GM10248 (cell line): ENCODE measurements around the gene OBSCN.
A peak's percentile ranks its signal among the peaks of the same experiment; 100 is the strongest.

Experiments used
- CTCF ChIA-PET: fragments of 300-600 bp; sonication (Branson Sonifier 250); formaldehyde crosslinking; extraction: SDS; loops from one replicate; lab custom pipeline; 2021; ENCODE audit warnings: antibody characterized with exemption; lab: Yijun Ruan, JAX
- POLR2A ChIA-PET: fragments of 350-650 bp; sonication (Branson Sonifier 250); formaldehyde crosslinking; extraction: SDS; loops from one replicate; lab custom pipeline; 2020; ENCODE audit warnings: antibody characterized with exemption; lab: Yijun Ruan, JAX
- DNase-seq: peaks from one replicate; pipeline ENCODE4 v3.0.0; 2012; ENCODE audit errors: extremely low spot score
- TF ChIP-seq, protein P1 (sequence below): IDR thresholded peaks from 2 replicates; pipeline ENCODE4 v1.5.1; 2012; ENCODE audit warnings: mild to moderate bottlenecking, low read depth; ENCODE audit errors: extremely low read depth, missing control alignments, control extremely low read depth

Gene OBSCN

DNA sequence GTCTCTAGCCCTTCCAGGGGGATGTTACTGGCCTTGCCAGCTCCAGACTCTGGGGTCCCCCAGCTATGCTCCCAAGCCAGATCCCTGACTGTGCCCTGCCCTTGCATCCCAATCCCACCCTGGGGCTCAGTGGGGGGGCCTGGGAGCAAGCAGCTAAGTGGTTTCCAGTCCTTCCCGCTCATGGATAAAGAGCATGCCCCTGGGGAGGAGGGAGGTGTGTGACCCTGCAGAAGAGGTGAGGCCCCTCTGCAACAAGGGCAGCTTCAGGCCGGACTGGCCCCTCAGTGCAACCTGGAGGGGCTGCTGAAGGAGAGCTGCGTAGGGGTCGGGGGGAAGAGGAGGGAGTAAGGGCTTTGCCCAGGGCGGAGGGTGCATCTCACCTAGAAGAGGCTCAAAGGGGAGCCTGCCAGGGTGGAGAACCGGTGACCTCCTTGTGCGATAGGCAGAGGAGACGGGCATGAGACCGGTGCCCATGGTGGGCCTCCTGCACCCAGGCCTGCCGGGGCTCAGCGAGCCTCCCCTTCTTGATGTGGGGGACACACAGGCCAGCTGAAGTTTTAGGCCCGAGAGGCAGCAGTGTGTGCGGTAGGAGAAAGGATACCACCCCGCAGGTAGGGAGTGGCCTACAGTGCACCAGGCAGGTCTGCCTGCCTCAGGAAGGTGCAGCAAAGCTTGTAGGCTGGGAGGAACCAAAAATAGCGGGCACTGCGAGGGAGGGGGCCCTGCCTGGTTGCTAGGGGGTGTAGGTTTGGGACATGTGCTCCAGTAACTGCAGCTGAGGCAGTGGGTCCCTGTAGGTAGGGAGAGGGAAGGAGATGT lies 3.1 kb downstream of the OBSCN start:
- CTCF ChIA-PET: interaction anchor here (0.8 to 1.0 kb wide), 2 partner anchors 8 to 211 kb away, joined by 3 read pairs; no protein-coding TSS in a partner anchor
- POLR2A ChIA-PET: no interaction called here
- TF ChIP-seq, protein P1, sequence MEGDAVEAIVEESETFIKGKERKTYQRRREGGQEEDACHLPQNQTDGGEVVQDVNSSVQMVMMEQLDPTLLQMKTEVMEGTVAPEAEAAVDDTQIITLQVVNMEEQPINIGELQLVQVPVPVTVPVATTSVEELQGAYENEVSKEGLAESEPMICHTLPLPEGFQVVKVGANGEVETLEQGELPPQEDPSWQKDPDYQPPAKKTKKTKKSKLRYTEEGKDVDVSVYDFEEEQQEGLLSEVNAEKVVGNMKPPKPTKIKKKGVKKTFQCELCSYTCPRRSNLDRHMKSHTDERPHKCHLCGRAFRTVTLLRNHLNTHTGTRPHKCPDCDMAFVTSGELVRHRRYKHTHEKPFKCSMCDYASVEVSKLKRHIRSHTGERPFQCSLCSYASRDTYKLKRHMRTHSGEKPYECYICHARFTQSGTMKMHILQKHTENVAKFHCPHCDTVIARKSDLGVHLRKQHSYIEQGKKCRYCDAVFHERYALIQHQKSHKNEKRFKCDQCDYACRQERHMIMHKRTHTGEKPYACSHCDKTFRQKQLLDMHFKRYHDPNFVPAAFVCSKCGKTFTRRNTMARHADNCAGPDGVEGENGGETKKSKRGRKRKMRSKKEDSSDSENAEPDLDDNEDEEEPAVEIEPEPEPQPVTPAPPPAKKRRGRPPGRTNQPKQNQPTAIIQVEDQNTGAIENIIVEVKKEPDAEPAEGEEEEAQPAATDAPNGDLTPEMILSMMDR: no peak
- DNase-seq: no peak

DNA sequence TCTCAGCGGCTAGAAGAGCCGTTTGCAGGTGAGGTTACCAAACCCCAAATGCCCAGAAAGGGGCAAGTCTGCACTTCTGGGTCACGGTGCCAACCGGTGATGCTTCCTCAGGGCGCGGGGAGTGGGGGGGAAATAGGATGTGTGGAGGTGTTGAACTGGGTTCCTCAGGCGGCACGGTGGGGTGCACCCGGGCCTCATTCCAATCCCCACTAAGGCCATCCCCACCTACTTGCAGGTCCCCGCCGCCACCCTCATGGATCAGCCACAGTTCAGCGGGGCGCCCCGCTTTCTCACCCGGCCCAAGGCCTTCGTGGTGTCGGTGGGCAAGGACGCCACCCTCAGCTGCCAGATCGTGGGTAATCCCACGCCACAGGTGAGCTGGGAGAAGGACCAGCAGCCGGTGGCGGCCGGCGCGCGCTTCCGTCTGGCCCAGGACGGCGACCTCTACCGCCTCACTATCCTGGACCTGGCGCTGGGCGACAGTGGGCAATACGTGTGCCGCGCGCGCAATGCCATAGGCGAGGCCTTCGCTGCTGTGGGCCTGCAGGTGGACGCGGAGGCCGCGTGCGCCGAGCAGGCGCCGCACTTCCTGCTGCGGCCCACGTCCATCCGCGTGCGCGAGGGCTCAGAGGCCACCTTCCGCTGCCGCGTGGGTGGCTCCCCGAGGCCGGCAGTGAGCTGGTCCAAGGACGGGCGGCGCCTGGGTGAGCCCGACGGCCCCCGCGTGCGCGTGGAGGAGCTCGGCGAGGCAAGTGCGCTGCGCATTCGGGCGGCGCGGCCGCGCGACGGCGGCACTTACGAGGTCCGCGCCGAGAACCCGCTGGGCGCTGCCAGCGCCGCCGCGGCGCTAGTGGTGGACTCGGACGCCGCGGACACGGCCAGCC lies 3.9 kb downstream of the OBSCN start:
- DNase-seq: peak; percentile 13
- CTCF ChIA-PET: interaction anchor here (0.8 kb wide), 1 partner anchor 9 kb away, joined by 3 read pairs; no protein-coding TSS in a partner anchor
- POLR2A ChIA-PET: no interaction called here
- TF ChIP-seq, protein P1: no peak

DNA sequence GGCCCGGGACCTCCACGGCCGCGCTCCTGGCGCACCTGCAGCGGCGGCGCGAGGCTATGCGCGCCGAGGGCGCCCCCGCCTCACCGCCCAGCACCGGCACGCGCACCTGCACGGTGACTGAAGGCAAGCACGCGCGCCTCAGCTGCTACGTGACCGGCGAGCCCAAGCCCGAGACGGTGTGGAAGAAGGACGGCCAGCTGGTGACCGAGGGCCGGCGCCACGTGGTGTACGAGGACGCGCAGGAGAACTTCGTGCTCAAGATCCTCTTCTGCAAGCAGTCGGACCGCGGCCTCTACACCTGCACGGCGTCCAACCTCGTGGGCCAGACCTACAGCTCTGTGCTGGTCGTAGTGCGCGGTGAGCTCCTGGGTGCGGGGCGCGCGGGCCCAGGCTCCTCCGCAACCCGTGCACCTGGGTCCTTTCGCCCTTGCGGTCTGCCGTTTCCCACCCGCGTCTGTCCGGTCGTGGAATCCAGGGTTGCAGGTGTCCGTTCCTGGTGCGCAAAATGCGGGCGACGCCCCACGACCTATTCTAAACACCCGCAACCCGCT lies 4.6 kb downstream of the OBSCN start:
- TF ChIP-seq, protein P1: no peak
- ChIA-PET CTCF (no interaction called here), POLR2A (no interaction called here)
- DNase-seq: peak; percentile 6

DNA sequence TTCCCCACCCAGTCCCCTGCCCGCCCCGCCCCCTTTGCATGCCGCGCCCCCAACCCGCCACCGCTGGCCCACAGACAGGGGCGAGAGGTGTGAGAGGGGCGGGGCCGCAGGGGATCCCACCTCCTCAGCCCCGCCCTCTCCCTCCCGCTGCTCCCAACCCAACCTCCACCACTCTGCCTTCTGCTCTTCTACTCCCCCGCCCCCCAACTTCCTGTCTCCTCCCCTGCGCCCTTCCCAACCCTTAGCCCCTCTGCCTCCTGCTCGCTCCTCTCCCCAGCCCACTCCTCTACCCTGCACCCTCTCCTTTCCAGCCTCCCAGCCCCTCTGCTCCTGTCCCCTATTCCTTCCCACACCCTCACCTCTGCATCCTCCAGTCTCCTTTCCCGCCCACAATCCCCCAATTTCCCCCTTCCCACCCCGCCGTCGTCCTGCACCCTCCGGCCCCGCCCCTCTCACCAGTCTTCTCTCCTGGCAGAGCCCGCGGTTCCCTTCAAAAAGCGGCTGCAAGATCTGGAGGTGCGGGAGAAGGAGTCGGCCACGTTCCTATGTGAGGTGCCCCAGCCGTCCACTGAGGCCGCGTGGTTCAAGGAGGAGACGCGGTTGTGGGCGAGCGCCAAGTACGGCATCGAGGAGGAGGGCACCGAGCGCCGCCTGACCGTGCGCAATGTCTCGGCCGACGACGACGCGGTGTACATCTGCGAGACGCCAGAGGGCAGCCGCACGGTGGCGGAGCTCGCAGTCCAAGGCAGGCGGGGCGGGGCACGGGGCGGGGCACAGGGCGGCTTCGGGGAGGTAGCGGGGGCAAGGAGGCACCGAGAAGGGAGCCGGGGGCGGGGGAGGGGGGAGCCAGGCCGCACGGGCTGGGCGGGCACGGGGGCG lies 5.4 kb downstream of the OBSCN start:
- ChIA-PET CTCF (interaction anchor here (0.9 to 1.5 kb wide), 7 partner anchors 10 to 302 kb away, joined by 3 to 7 read pairs (median 3); no protein-coding TSS in a partner anchor), POLR2A (interaction anchor here (0.5 kb wide), 1 partner anchor 266 kb away, joined by 8 read pairs; no protein-coding TSS in a partner anchor)
- TF ChIP-seq, protein P1: peak; percentile 77
- peak; percentile 91 for DNase-seq

- ChIA-PET POLR2A (interaction anchor here (0.5 kb wide), 1 partner anchor 265 kb away, joined by 8 read pairs; no protein-coding TSS in a partner anchor), CTCF (interaction anchor here (0.8 to 1.5 kb wide), 10 partner anchors 9 to 301 kb away, joined by 3 to 7 read pairs (median 3); no protein-coding TSS in a partner anchor)
- DNase-seq: no peak
- TF ChIP-seq, protein P1: no peak
Measured at GRCh38 chr1:228213917-228214808, 6.3 kb downstream of the OBSCN start.
